Measurements from ENCODE around the gene GZMA.

DNA sequence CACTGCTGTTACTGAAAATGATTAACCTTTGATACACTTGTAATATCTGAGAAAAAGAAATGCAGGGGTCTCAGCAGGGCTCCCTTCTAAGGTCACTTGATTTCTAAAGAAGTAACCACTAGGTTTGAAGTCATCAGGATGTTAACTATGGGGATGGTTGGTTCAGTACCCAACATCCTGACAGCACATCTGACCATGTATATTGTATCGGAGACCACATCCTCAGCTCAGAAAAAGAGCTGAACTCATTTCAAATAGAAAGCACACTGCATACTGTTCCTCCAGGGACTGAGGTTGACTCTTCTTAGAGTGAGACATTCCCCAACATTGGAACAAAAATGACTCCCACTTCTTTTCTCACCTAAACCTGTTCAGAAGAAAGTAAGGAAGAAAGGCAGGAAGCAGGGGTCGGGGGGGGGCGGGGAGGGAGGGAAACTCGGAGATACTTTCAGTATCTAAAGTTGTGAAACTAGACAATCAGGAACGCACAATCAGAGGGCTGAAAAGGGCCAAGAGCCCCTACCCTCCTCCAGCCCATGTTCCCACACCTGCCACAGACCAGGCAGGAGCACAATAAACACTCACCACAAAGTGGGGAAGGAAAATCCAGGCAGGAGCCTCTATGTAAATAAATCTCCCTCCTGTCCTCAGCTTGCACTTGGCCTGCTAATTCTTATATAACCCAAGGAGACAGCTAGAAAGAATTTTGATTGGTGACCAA is 730 bp upstream of the GZMA start:
- TF ChIP-seq, protein P1, sequence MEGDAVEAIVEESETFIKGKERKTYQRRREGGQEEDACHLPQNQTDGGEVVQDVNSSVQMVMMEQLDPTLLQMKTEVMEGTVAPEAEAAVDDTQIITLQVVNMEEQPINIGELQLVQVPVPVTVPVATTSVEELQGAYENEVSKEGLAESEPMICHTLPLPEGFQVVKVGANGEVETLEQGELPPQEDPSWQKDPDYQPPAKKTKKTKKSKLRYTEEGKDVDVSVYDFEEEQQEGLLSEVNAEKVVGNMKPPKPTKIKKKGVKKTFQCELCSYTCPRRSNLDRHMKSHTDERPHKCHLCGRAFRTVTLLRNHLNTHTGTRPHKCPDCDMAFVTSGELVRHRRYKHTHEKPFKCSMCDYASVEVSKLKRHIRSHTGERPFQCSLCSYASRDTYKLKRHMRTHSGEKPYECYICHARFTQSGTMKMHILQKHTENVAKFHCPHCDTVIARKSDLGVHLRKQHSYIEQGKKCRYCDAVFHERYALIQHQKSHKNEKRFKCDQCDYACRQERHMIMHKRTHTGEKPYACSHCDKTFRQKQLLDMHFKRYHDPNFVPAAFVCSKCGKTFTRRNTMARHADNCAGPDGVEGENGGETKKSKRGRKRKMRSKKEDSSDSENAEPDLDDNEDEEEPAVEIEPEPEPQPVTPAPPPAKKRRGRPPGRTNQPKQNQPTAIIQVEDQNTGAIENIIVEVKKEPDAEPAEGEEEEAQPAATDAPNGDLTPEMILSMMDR (conservative IDR thresholded peaks at IDR 0.05 in 1 of 2, IDR thresholded peaks at IDR 0.05 in 1 of 2; ENCODE audit: low read depth in 1 of 2, low read length in 2 of 2), result no peak
- TF ChIP-seq EZH2 (IDR thresholded peaks at IDR 0.05; ENCODE audit: low read length, missing control alignments), result no peak

All from fibroblast of lung (primary cell).